HUES64 (cell line): Measurements from ENCODE around the gene CENPU.
A peak's percentile ranks its signal among the peaks of the same experiment; 100 is the strongest.

Experiments
- H3K27ac ChIP-seq: 2 replicates; pipeline ENCODE4 v1.7.0; 2013; ENCODE audit warnings: low read depth, low read length, inconsistent platforms
- H3K27me3 ChIP-seq: 2 replicates; pipeline ENCODE4 v1.6.1; 2013; ENCODE audit warnings: mild to moderate bottlenecking, low read length; ENCODE audit not compliant: insufficient read depth
- H3K36me3 ChIP-seq: 2 replicates; pipeline ENCODE4 v1.6.1; 2013; ENCODE audit warnings: mild to moderate bottlenecking, low read length; ENCODE audit not compliant: insufficient read depth
- H3K4me1 ChIP-seq: 2 replicates; pipeline ENCODE4 v1.6.1; 2013; ENCODE audit warnings: mild to moderate bottlenecking, low read length, moderate library complexity; ENCODE audit not compliant: insufficient read depth
- H3K4me3 ChIP-seq: 2 replicates; pipeline ENCODE4 v1.5.1; 2013; ENCODE audit warnings: mild to moderate bottlenecking, low read length, moderate library complexity
- H3K9ac ChIP-seq: 2 replicates; pipeline ENCODE4 v1.6.1; 2013; ENCODE audit warnings: mild to moderate bottlenecking, low read depth, low read length
- H3K9me3 ChIP-seq: 2 replicates; pipeline ENCODE4 v1.6.1; 2013; ENCODE audit warnings: low read depth, low read length; ENCODE audit not compliant: insufficient read depth
- WGBS: fragments of 150-250, 120-280 bp; methylation state at CpG from one replicate; pipeline ENCODE4 v1.1.7; 2013; ENCODE audit warnings: missing lambda C conversion rate; 5-methylcytosine and 5-hydroxymethylcytosine counted together

Gene CENPU

GRCh38 chr4:184732126-184732525 is 1.8 kb downstream of the CENPU start:
- H3K9ac ChIP-seq: peak overlapping the region; percentile 98
- peaks cover 29% of the 10 kb centered on the region; the same call in 1 of the 2 replicates for H3K4me1 ChIP-seq
- peaks cover 44% of the 10 kb centered on the region for H3K36me3 ChIP-seq
- WGBS: 85% methylated on average over 3 of the region's 4 CpGs
- no peaks in the 10 kb centered on the region for H3K27me3 ChIP-seq
- H3K9me3 ChIP-seq: no peaks in the 10 kb centered on the region
- peak overlapping the region; percentile 96 for H3K4me3 ChIP-seq
- no peak overlapping the region for H3K27ac ChIP-seq

GRCh38 chr4:184731056-184731455 is 2.8 kb downstream of the CENPU start:
- no peaks in the 10 kb centered on the region for H3K9me3 ChIP-seq
- H3K36me3 ChIP-seq: peaks cover 54% of the 10 kb centered on the region
- no peak overlapping the region for H3K27ac ChIP-seq
- peaks cover 29% of the 10 kb centered on the region; the same call in 1 of the 2 replicates for H3K4me1 ChIP-seq
- H3K4me3 ChIP-seq: no peak overlapping the region
- WGBS: 57% methylated on average over 6 of the region's 6 CpGs
- H3K9ac ChIP-seq: peak overlapping the region; percentile 6; the same call in 1 of the 2 replicates
- H3K27me3 ChIP-seq: no peaks in the 10 kb centered on the region

- Histone ChIP-seq H3K36me3 (peaks cover 65% of the 10 kb centered on the region), H3K27me3 (no peaks in the 10 kb centered on the region), H3K9ac (no peak overlapping the region), H3K4me1 (peaks cover 25% of the 10 kb centered on the region; the same call in 1 of the 2 replicates), H3K4me3 (no peak overlapping the region), H3K27ac (no peak overlapping the region), H3K9me3 (no peaks in the 10 kb centered on the region)
- WGBS: 91% methylated on average over 5 of the region's 5 CpGs
Measured at GRCh38 chr4:184729946-184730345, 4.0 kb downstream of the CENPU start.

GRCh38 chr4:184728858-184729257 is 5.0 kb downstream of the CENPU start:
- 100% methylated on average over 2 of the region's 2 CpGs for WGBS
- H3K9me3 ChIP-seq: no peaks in the 10 kb centered on the region
- peaks cover 76% of the 10 kb centered on the region for H3K36me3 ChIP-seq
- no peaks in the 10 kb centered on the region for H3K27me3 ChIP-seq
- H3K4me3 ChIP-seq: no peak overlapping the region
- peaks cover 19% of the 10 kb centered on the region; the same call in 1 of the 2 replicates for H3K4me1 ChIP-seq
- no peak overlapping the region for H3K9ac ChIP-seq
- no peak overlapping the region for H3K27ac ChIP-seq

GRCh38 chr4:184727430-184727829 is 6.5 kb downstream of the CENPU start:
- H3K9me3 ChIP-seq: no peaks in the 10 kb centered on the region
- no peak overlapping the region for H3K4me3 ChIP-seq
- H3K36me3 ChIP-seq: peaks cover 89% of the 10 kb centered on the region
- H3K27me3 ChIP-seq: no peaks in the 10 kb centered on the region
- WGBS: 100% methylated on average over 3 of the region's 3 CpGs
- no peak overlapping the region for H3K27ac ChIP-seq
- no peak overlapping the region for H3K9ac ChIP-seq
- peaks cover 17% of the 10 kb centered on the region; the same call in 1 of the 2 replicates for H3K4me1 ChIP-seq

- Histone ChIP-seq H3K4me1 (no peaks in the 10 kb centered on the region), H3K9ac (no peak overlapping the region), H3K27me3 (no peaks in the 10 kb centered on the region), H3K4me3 (no peak overlapping the region), H3K36me3 (peaks cover 97% of the 10 kb centered on the region), H3K27ac (no peak overlapping the region), H3K9me3 (no peaks in the 10 kb centered on the region)
- 91% methylated on average over 1 of the region's 1 CpG for WGBS
Measured at GRCh38 chr4:184722798-184723197, 11.1 kb downstream of the CENPU start.

GRCh38 chr4:184721254-184721653 is 12.6 kb downstream of the CENPU start:
- H3K4me1 ChIP-seq: no peaks in the 10 kb centered on the region
- H3K27me3 ChIP-seq: no peaks in the 10 kb centered on the region
- H3K9me3 ChIP-seq: no peaks in the 10 kb centered on the region
- H3K4me3 ChIP-seq: no peak overlapping the region
- no peak overlapping the region for H3K9ac ChIP-seq
- H3K27ac ChIP-seq: no peak overlapping the region
- H3K36me3 ChIP-seq: peaks cover 99% of the 10 kb centered on the region

- Histone ChIP-seq H3K9me3 (no peaks in the 10 kb centered on the region), H3K27ac (no peak overlapping the region), H3K4me1 (no peaks in the 10 kb centered on the region), H3K27me3 (no peaks in the 10 kb centered on the region), H3K36me3 (peaks cover 99% of the 10 kb centered on the region), H3K9ac (no peak overlapping the region), H3K4me3 (no peak overlapping the region)
- 91% methylated on average over 3 of the region's 3 CpGs for WGBS
Measured at GRCh38 chr4:184719407-184719806, 14.5 kb downstream of the CENPU start.

GRCh38 chr4:184715526-184715925 is 18.4 kb downstream of the CENPU start:
- 91% methylated on average over 4 of the region's 4 CpGs for WGBS
- no peaks in the 10 kb centered on the region for H3K27me3 ChIP-seq
- H3K9me3 ChIP-seq: no peaks in the 10 kb centered on the region
- no peak overlapping the region for H3K4me3 ChIP-seq
- peaks cover 100% of the 10 kb centered on the region for H3K36me3 ChIP-seq
- no peak overlapping the region for H3K9ac ChIP-seq
- H3K27ac ChIP-seq: no peak overlapping the region
- no peaks in the 10 kb centered on the region for H3K4me1 ChIP-seq

GRCh38 chr4:184713887-184714286 is 20.0 kb downstream of the CENPU start:
- H3K27ac ChIP-seq: no peak overlapping the region
- no peak overlapping the region for H3K4me3 ChIP-seq
- H3K4me1 ChIP-seq: no peaks in the 10 kb centered on the region
- no peaks in the 10 kb centered on the region for H3K9me3 ChIP-seq
- WGBS: 53% methylated on average over 2 of the region's 2 CpGs
- peaks cover 100% of the 10 kb centered on the region for H3K36me3 ChIP-seq
- no peaks in the 10 kb centered on the region for H3K27me3 ChIP-seq
- H3K9ac ChIP-seq: no peak overlapping the region

GRCh38 chr4:184712322-184712721 is 21.6 kb downstream of the CENPU start:
- Histone ChIP-seq H3K9me3 (no peaks in the 10 kb centered on the region), H3K27ac (no peak overlapping the region), H3K36me3 (peaks cover 100% of the 10 kb centered on the region), H3K27me3 (no peaks in the 10 kb centered on the region), H3K9ac (no peak overlapping the region), H3K4me3 (no peak overlapping the region), H3K4me1 (no peaks in the 10 kb centered on the region)

GRCh38 chr4:184706453-184706852 is 27.4 kb downstream of the CENPU start:
- no peaks in the 10 kb centered on the region for H3K4me1 ChIP-seq
- H3K9me3 ChIP-seq: no peaks in the 10 kb centered on the region
- no peak overlapping the region for H3K27ac ChIP-seq
- WGBS: 92% methylated on average over 1 of the region's 1 CpG
- H3K4me3 ChIP-seq: no peak overlapping the region
- peaks cover 100% of the 10 kb centered on the region for H3K36me3 ChIP-seq
- H3K27me3 ChIP-seq: no peaks in the 10 kb centered on the region
- no peak overlapping the region for H3K9ac ChIP-seq
